HCT116 (cell line): ENCODE data around the gene CHST11. TPM values are rescaled to one million over a fixed set of nuclear protein-coding genes. Genes with fewer than 3 reads are reported as not detected.

ENCODE experiments used
- ATAC-seq: fragments of 200-7000 bp; cut with Tn5 transposase; 2 replicates; pipeline ENCODE4 v1.9.1; 2020; ENCODE audit warnings: mild to moderate bottlenecking, moderate library complexity
- BruUV-seq: library from RNA; stranded (reverse); fragments of 400-500 nt; replicated peaks from 2 replicates; lab custom pipeline; 2021; lab: Mats Ljungman, UMichigan
- CTCF ChIA-PET: fragments of 300-600 bp; sonication (Branson Sonifier 250); formaldehyde crosslinking; loops from one replicate; lab custom pipeline; 2021; ENCODE audit warnings: antibody characterized with exemption; lab: Charles Lee
- POLR2A ChIA-PET: fragments of 300-600, 350-600 bp; sonication (Branson Sonifier 250); formaldehyde crosslinking; loops from one replicate; lab custom pipeline; 2021; ENCODE audit warnings: antibody characterized with exemption; lab: Charles Lee
- RAD21 ChIA-PET, 2 experiments: fragments of 300-600 bp; sonication (Branson Sonifier 250); formaldehyde crosslinking; loops; one replicate each; lab custom pipeline; 2023; ENCODE audit warnings: low total read pairs in 2 of 2; ENCODE audit not compliant: uncharacterized antibody in 2 of 2, unreplicated experiment in 2 of 2, low non-redundant PET in 1 of 2; lab: Charles Lee
- DNase-seq: peaks from one replicate; pipeline ENCODE4 v3.0.0-alpha.2; 2010; ENCODE audit warnings: low read depth, low spot score
- H2AFZ ChIP-seq: fragments of 200-600 bp; shearing (Covaris generic), sonication (generic); 2 replicates; pipeline ENCODE4 v1.6.1; 2017; ENCODE audit warnings: low read depth, mixed run types, mixed read lengths, antibody characterized with exemption, low read length; ENCODE audit not compliant: poor library complexity, severe bottlenecking
- H3K27ac ChIP-seq: 2 replicates; pipeline ENCODE4 v1.5.1; 2012; ENCODE audit warnings: low read depth, low read length
- H3K27me3 ChIP-seq: fragments of 200-600 bp; sonication (generic); 2 replicates; pipeline ENCODE4 v1.6.1; 2016; ENCODE audit warnings: mixed run types, low read length, mixed read lengths; ENCODE audit not compliant: insufficient read depth
- H3K36me3 ChIP-seq, 2 experiments: fragments of 200-500 bp in 1 of 2; fragments of 200-600 bp in 1 of 2; sonication (Bioruptor generic) in 1 of 2; sonication (generic) in 1 of 2; 2 replicates each; pipeline versions ENCODE4 v1.5.1 to v1.6.1; 2014 to 2016; ENCODE audit warnings: low read length in 2 of 2, inconsistent platforms in 1 of 2, mixed read lengths in 1 of 2, mixed run types in 1 of 2; ENCODE audit not compliant: insufficient read depth in 2 of 2, control insufficient read depth in 1 of 2
- H3K4me1 ChIP-seq, 2 experiments: fragments of 200-600 bp in 1 of 2; sonication (generic) in 1 of 2; 2 replicates each; pipeline versions ENCODE4 v1.5.1 to v1.6.1; 2012 to 2017; ENCODE audit warnings: low read length in 2 of 2, inconsistent platforms in 1 of 2, mild to moderate bottlenecking in 1 of 2, mixed read lengths in 1 of 2, mixed run types in 1 of 2, moderate library complexity in 1 of 2; ENCODE audit not compliant: insufficient read depth in 2 of 2, control insufficient read depth in 1 of 2
- H3K4me2 ChIP-seq: fragments of 200-600 bp; sonication (generic); 2 replicates; pipeline ENCODE4 v1.6.1; 2017; ENCODE audit warnings: mixed run types, low read length, mixed read lengths
- H3K4me3 ChIP-seq, 2 experiments: fragments of 200-600 bp in 1 of 2; sonication (generic) in 1 of 2; replicated peaks in 1 of 2; 2 replicates each; pipeline ENCODE4 v1.5.1; 2011 to 2016; ENCODE audit warnings: low read length in 2 of 2, control low read depth in 1 of 2, low read depth in 1 of 2, mild to moderate bottlenecking in 1 of 2, mixed read lengths in 1 of 2, mixed run types in 1 of 2
- H3K79me2 ChIP-seq: fragments of 200-600 bp; sonication (generic); 2 replicates; pipeline ENCODE4 v1.6.1; 2017; ENCODE audit warnings: mild to moderate bottlenecking, mixed run types, low read length, moderate library complexity, mixed read lengths; ENCODE audit not compliant: insufficient read depth
- H3K9ac ChIP-seq: fragments of 200-600 bp; sonication (generic); 2 replicates; pipeline ENCODE4 v1.6.1; 2016; ENCODE audit warnings: low read length, mixed read lengths
- H3K9me2 ChIP-seq: fragments of 200-600 bp; sonication (generic), shearing (Covaris generic); 2 replicates; pipeline ENCODE4 v1.6.1; 2017; ENCODE audit warnings: mixed run types, mild to moderate bottlenecking, moderate library complexity; ENCODE audit not compliant: insufficient read depth
- H3K9me3 ChIP-seq, 2 experiments: fragments of 200-500 bp in 1 of 2; fragments of 200-600 bp in 1 of 2; sonication (Bioruptor generic) in 1 of 2; sonication (generic) in 1 of 2; 2 replicates each; pipeline ENCODE4 v1.6.1; 2014 to 2017; ENCODE audit warnings: low read length in 2 of 2, mixed read lengths in 2 of 2, inconsistent platforms in 1 of 2, low read depth in 1 of 2, mild to moderate bottlenecking in 1 of 2, mixed run types in 1 of 2, moderate library complexity in 1 of 2; ENCODE audit not compliant: control insufficient read depth in 1 of 2, insufficient read depth in 1 of 2
- H4K20me1 ChIP-seq: fragments of 200-600 bp; sonication (generic), shearing (Covaris generic); 2 replicates; pipeline ENCODE4 v1.6.1; 2017; ENCODE audit warnings: mixed run types, mild to moderate bottlenecking, moderate library complexity; ENCODE audit not compliant: insufficient read depth
- CBX3 ChIP-seq: IDR thresholded peaks from 2 replicates; pipeline ENCODE4 v1.6.1; 2012; ENCODE audit warnings: low read depth
- CEBPB ChIP-seq: IDR thresholded peaks from 2 replicates; pipeline ENCODE4 v1.6.1; 2012; ENCODE audit warnings: low read depth
- EGR1 ChIP-seq: IDR thresholded peaks from 2 replicates; pipeline ENCODE4 v1.6.1; 2012; ENCODE audit warnings: low read depth
- EZH2 ChIP-seq: fragments of 200-600 bp; sonication (generic); IDR thresholded peaks from 2 replicates; pipeline ENCODE4 v1.6.1; 2017; ENCODE audit warnings: antibody characterized with exemption, mixed run types
- EZH2phosphoT487 ChIP-seq: fragments of 200-600 bp; IDR thresholded peaks from 2 replicates; pipeline ENCODE4 v1.6.1; 2018; ENCODE audit warnings: antibody characterized with exemption, borderline replicate concordance
- FOSL1 ChIP-seq: IDR thresholded peaks from 2 replicates; pipeline ENCODE4 v1.6.1; 2012; ENCODE audit warnings: low read depth
- JUND ChIP-seq: IDR thresholded peaks from 2 replicates; pipeline ENCODE4 v1.6.1; 2012
- POLR2A ChIP-seq: IDR thresholded peaks from 2 replicates; pipeline ENCODE4 v1.7.0; 2011; ENCODE audit warnings: borderline replicate concordance; ENCODE audit not compliant: insufficient read depth, insufficient read length; ENCODE audit errors: extremely low read depth
- POLR2AphosphoS5 ChIP-seq: IDR thresholded peaks from 2 replicates; pipeline ENCODE4 v1.6.1; 2011; ENCODE audit warnings: mild to moderate bottlenecking, low read depth, low read length, moderate library complexity
- RAD21 ChIP-seq: IDR thresholded peaks from 2 replicates; pipeline ENCODE4 v1.6.1; 2012; ENCODE audit warnings: low read depth, mild to moderate bottlenecking
- SIN3A ChIP-seq: IDR thresholded peaks from 2 replicates; pipeline ENCODE4 v1.6.1; 2012; ENCODE audit warnings: low read depth
- SRF ChIP-seq: IDR thresholded peaks from 2 replicates; pipeline ENCODE4 v1.6.1; 2012; ENCODE audit warnings: low read depth
- TCF7L2 ChIP-seq: IDR thresholded peaks from 2 replicates; pipeline ENCODE4 v1.7.0; 2011; ENCODE audit warnings: borderline replicate concordance, inconsistent platforms; ENCODE audit not compliant: insufficient read depth, insufficient read length; ENCODE audit errors: extremely low read depth
- YY1 ChIP-seq: IDR thresholded peaks from 2 replicates; pipeline ENCODE4 v1.6.1; 2011; ENCODE audit warnings: low read length, low read depth, moderate library complexity, mild to moderate bottlenecking; ENCODE audit not compliant: insufficient replicate concordance; ENCODE audit errors: extremely low read depth
- ZFX ChIP-seq: fragments of 450-650 bp; IDR thresholded peaks from 2 replicates; pipeline ENCODE4 v1.6.1; 2017
- ZNF274 ChIP-seq: fragments of 200-500 bp; sonication (Bioruptor generic); IDR thresholded peaks from 2 replicates; pipeline ENCODE4 v1.6.1; 2014; ENCODE audit warnings: mild to moderate bottlenecking, low read depth, low read length, inconsistent platforms
- intact Hi-C: fragments of 100-400 bp; cut with micrococcal nuclease; formaldehyde crosslinking; loops from 2 replicates; pipeline ENCODE4 v1.10.0; 2022
- total RNA-seq: library from RNA; stranded (reverse); gene quantifications from one replicate; pipeline ENCODE4 v1.2.1, GENCODE V29; 2021; ENCODE audit not compliant: unreplicated experiment
- TF ChIP-seq, protein P1 (sequence below): IDR thresholded peaks from 2 replicates; pipeline ENCODE4 v1.6.1; 2012
- TF ChIP-seq, protein P2 (sequence below): IDR thresholded peaks from 2 replicates; pipeline ENCODE4 v1.6.1; 2012; ENCODE audit warnings: low read depth
- TF ChIP-seq, protein P3 (sequence below): IDR thresholded peaks from 2 replicates; pipeline ENCODE4 v1.6.1; 2011; ENCODE audit warnings: mild to moderate bottlenecking, low read length, moderate library complexity; ENCODE audit not compliant: insufficient replicate concordance; ENCODE audit errors: extremely low read depth
- TF ChIP-seq, protein P4 (sequence below): IDR thresholded peaks from 2 replicates; pipeline ENCODE4 v1.6.1; 2012

CHST11 gene
- total RNA-seq, 1 experiment from 2014 or later, result 10.1 TPM

DNA sequence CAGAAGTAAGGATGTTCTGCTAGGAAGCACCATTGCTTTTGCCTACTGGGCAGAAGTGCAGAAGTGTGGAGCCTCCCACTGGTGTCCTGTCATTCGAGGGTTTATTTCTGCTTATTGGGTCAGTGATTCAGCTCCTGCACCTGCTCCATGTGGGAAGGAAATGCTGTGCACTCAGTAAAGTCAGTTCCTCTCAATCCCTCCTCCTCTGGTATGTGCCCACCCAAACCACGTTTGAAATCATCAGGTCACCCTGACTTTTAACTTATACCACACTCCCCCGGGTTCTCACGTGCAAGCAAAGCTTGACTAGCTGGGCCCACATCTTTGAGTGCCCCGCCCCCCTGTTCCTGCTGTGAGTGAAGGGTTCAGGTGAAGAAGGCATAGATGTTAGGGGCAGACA lies 223.7 kb downstream of the CHST11 start:
- no peak for ATAC-seq
- no peaks in the 10 kb centered on the region for H4K20me1 ChIP-seq
- POLR2A ChIA-PET, result no interaction called here
- DNase-seq, result no peak
- no peak for TF ChIP-seq EGR1
- TF ChIP-seq ZNF274, result no peak
- TF ChIP-seq, protein P1, sequence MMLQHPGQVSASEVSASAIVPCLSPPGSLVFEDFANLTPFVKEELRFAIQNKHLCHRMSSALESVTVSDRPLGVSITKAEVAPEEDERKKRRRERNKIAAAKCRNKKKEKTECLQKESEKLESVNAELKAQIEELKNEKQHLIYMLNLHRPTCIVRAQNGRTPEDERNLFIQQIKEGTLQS, result no peak
- TF ChIP-seq POLR2A, result no peak
- no peak for TF ChIP-seq CBX3
- TF ChIP-seq SIN3A, result no peak
- TF ChIP-seq RAD21, result no peak
- TF ChIP-seq TCF7L2, result no peak
- TF ChIP-seq, protein P2, sequence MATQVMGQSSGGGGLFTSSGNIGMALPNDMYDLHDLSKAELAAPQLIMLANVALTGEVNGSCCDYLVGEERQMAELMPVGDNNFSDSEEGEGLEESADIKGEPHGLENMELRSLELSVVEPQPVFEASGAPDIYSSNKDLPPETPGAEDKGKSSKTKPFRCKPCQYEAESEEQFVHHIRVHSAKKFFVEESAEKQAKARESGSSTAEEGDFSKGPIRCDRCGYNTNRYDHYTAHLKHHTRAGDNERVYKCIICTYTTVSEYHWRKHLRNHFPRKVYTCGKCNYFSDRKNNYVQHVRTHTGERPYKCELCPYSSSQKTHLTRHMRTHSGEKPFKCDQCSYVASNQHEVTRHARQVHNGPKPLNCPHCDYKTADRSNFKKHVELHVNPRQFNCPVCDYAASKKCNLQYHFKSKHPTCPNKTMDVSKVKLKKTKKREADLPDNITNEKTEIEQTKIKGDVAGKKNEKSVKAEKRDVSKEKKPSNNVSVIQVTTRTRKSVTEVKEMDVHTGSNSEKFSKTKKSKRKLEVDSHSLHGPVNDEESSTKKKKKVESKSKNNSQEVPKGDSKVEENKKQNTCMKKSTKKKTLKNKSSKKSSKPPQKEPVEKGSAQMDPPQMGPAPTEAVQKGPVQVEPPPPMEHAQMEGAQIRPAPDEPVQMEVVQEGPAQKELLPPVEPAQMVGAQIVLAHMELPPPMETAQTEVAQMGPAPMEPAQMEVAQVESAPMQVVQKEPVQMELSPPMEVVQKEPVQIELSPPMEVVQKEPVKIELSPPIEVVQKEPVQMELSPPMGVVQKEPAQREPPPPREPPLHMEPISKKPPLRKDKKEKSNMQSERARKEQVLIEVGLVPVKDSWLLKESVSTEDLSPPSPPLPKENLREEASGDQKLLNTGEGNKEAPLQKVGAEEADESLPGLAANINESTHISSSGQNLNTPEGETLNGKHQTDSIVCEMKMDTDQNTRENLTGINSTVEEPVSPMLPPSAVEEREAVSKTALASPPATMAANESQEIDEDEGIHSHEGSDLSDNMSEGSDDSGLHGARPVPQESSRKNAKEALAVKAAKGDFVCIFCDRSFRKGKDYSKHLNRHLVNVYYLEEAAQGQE, result no peak
- TF ChIP-seq EZH2, result no peak
- TF ChIP-seq EZH2phosphoT487, result no peak
- no peak for TF ChIP-seq CEBPB
- no peak for TF ChIP-seq ZFX
- TF ChIP-seq, protein P3, sequence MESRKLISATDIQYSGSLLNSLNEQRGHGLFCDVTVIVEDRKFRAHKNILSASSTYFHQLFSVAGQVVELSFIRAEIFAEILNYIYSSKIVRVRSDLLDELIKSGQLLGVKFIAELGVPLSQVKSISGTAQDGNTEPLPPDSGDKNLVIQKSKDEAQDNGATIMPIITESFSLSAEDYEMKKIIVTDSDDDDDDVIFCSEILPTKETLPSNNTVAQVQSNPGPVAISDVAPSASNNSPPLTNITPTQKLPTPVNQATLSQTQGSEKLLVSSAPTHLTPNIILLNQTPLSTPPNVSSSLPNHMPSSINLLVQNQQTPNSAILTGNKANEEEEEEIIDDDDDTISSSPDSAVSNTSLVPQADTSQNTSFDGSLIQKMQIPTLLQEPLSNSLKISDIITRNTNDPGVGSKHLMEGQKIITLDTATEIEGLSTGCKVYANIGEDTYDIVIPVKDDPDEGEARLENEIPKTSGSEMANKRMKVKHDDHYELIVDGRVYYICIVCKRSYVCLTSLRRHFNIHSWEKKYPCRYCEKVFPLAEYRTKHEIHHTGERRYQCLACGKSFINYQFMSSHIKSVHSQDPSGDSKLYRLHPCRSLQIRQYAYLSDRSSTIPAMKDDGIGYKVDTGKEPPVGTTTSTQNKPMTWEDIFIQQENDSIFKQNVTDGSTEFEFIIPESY, result no peak
- TF ChIP-seq FOSL1, result no peak
- TF ChIP-seq YY1, result no peak
- no peak for TF ChIP-seq JUND
- no peak for TF ChIP-seq SRF
- TF ChIP-seq, protein P4, sequence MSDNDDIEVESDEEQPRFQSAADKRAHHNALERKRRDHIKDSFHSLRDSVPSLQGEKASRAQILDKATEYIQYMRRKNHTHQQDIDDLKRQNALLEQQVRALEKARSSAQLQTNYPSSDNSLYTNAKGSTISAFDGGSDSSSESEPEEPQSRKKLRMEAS, result no peak
- TF ChIP-seq POLR2AphosphoS5, result no peak
- TF ChIP-seq, all 23 proteins: peak for 0
- no peak overlapping the region for H3K9ac ChIP-seq
- H3K27ac ChIP-seq, result no peak overlapping the region
- CTCF ChIA-PET, result no interaction called here
- no peaks in the 10 kb centered on the region for H3K9me3 ChIP-seq
- H3K9me2 ChIP-seq, result no peaks in the 10 kb centered on the region
- intact Hi-C loops, result loop anchor here (1.0 to 2.0 kb wide), 2 partner anchors 197 to 372 kb away; no protein-coding TSS in a partner anchor
- H3K4me2 ChIP-seq, result no peak overlapping the region
- no peaks in the 10 kb centered on the region for H3K27me3 ChIP-seq
- no peak overlapping the region for H3K4me3 ChIP-seq
- no peak overlapping the region for H2AFZ ChIP-seq
- no peaks in the 10 kb centered on the region for H3K79me2 ChIP-seq
- no peaks in the 10 kb centered on the region for H3K36me3 ChIP-seq
- BruUV-seq, result no TSS peak
- RAD21 ChIA-PET, result no interaction called here
- H3K4me1 ChIP-seq, result peaks cover 17 to 23% of the 10 kb centered on the region in 2 experiments
